Femur (tissue), 1 donor: Measurements from ENCODE around the gene PODXL2.
"Not testable (repeated sequence)": the region's sequence is repeated elsewhere in the genome, so short reads cannot be mapped to it uniquely, and the experiment has no call there.

Source experiments
- DNase-seq: peaks from one replicate; pipeline ENCODE4 v3.0.0-alpha.2; 2017

Gene PODXL2

DNA sequence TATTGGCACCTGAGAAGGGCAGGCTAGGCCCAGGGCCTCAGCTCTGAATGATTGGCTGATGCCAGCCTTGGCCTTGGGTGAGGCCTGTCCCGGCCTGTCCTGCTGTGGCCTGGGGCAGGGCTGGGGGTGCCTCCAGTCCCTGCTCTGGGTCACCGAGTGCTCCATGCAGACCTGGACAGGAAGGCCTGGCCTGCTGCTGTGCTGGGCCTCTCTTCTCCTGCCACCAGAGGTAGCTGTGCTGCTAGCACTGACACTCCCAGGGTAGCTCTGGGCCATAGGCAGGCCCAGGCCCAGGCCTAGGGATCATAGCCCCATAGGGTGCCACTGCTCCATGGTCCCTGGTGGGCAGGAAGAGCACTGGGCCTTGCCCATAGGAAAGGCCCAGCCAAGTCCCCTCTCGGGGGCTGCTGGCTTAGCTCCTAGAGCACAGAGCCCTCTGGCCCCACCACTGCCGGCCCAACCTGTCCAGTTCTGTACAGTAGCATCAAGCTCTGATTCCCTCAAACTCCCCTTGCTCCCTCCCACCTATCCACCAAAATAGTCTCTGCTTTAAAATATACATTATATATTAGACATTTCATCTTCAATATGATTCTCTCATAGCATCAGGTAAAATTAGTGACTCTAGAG, 62.0 kb downstream of the PODXL2 start:
- peak; percentile 57 for DNase-seq

DNA sequence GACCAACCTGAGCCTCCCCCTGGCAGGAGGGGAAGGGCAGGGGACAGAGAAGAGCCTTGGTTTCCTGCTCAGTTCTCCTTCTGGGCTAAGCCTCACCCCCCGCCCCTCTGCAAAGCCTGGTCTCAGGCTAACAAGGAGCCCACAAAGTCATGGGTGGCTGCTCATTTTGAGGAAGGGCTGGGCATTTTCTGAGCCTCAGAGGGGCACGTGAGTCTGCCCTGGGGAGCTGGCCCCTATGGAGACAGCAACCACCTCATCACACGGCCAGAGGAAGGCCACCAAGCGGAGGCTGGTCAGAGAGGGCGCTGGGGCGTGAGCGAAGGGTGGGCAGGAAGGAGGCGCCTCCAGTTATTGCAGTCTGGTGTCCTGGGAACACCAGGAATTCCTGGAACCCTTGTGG, 62.5 kb downstream of the PODXL2 start:
- peak; percentile 21 for DNase-seq

DNA sequence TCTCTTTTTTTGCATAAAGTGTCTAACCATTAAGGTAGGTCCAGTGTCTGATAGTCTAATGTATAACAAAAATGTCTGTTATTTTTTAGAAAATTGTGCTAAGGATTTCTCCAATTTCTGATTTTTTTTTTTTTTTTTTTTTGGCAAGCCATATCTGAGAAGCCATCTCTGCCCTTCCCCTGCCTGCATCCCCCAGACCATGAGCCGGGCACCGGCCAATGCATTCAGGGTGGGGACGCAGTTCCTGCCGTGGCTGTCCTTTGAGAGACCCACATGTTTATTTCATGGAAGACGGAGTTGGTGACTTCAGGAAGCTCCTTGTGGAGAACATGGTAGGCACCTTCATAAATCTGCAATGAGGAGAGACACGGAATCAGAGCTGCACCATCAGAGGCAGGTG, 63.0 kb downstream of the PODXL2 start:
- peak; percentile 3 for DNase-seq

GRCh38 chr3:127692501-127693335, 63.7 kb downstream of the PODXL2 start:
- peak; percentile 11 for DNase-seq

DNA sequence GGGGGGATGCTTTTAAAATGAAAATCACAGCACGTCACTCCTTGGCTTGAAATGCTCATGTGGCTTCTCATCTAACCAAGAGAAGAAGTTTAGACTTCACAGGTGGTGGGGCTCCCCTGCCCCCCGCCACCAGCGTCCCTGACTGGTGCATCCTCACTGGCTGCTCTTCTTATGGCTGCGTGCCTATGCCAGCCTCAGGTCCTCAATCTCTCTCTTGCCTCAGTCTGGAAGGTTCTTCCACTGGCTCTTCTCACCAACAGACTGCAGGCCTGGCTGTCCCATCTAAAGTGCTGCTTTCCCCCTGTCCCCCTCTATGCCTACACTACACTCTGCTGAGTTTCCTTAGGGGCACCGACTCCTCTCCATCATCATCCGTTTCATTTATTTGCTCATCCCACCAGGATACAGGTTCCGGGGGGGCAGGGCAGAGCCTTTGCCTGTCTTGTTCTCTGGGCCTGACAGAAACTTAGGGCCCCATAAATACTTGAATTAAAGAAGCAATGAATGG, 64.4 kb downstream of the PODXL2 start:
- peak; percentile 10 for DNase-seq

DNA sequence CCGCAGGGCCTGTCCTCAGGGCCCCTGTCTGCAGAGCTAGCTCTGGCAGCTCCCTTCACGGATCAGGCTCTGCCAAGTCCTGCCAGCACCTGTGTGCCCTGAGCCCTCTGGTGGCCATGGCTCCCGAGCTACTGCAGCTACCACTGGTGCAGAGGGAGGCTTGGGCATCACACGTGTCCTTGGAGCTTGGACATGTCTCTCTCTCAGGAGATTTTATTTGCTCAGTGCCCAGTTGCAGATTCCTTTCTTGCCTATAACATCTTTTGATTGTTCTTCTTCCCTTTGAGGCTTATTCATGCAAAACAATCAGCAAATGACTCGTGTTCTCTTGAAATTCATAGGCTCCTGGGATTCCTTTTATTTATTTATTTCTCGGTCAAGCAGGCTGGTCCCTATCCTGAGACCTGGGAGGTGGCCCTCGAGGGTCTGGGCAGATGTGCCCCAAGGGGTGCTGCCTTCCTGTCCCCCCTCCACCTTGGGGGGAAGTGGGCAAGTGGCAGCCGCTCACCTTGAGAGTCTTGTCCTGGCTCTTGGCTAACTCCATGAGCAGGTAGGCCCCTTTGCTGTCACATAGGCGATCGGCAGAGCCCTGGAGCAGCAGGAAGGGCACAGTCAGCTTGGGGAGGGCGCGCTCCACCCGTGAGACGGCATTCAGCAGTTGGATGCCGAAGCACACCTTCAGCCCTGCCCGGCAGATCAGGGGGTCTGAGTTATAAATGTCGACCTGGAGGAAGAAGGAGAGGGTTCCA, 65.7 kb downstream of the PODXL2 start:
- DNase-seq, result peak; percentile 50

DNA sequence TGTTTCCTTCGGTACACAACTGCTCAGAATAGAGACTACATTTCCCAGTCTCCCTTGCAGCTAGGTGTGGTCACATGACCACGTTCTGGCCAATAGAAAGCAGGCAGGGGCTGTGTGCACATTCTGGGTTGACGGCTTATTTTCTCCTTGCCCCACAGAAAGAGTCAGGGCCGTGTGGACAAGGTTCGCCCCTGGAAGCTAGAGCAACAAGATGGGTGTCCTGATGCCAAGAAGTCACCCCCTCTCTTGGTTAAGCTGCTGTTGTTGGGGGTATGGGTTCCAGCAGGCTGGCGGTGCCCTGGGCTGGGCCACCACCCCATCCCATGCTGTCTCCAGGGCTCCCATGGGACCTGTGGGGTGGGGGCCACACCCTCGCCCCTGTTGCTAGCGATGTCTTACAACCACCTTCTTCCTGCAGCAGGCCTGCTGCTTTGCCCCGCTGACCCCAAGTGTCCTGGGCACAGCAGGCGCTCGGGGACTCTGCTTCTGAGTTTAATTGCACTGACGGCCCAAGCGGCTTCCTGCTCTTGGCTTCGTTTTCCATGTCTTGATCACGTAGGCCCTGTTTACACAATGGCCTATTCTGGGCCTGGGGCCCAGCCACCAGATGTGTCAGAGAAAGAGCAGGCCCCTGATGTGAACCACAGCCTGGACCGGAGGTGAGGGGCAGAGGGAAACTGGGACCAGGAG, 68.7 kb downstream of the PODXL2 start:
- peak; percentile 90 for DNase-seq

DNA sequence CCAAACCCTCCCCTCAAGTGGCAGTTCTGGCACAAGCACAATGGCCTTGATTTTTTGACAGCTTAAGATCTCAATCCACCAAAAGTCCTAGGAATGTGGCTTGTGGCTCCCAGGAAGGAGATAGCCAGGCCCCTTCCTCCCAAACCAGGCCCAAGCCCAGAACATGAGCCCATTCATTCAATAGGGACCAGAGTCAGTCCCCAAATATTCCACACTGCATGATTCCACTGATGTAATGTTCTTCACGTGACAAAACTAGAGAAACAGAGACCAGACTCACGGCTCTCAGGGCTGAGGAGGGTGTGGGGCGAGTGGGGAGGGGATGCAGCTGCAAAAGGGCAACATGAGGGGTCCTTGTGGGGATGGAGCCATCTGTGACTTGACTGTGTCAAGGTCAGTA, 69.3 kb downstream of the PODXL2 start:
- DNase-seq, result no peak

- peak; percentile 36 for DNase-seq
These were observed 69.9 kb downstream of the PODXL2 start for GRCh38 chr3:127698691-127699415.

GRCh38 chr3:127699416-127700300, 70.7 kb downstream of the PODXL2 start:
- peak; percentile 14 for DNase-seq

GRCh38 chr3:127700406-127700805, 71.4 kb downstream of the PODXL2 start:
- peak; percentile 11 for DNase-seq

DNA sequence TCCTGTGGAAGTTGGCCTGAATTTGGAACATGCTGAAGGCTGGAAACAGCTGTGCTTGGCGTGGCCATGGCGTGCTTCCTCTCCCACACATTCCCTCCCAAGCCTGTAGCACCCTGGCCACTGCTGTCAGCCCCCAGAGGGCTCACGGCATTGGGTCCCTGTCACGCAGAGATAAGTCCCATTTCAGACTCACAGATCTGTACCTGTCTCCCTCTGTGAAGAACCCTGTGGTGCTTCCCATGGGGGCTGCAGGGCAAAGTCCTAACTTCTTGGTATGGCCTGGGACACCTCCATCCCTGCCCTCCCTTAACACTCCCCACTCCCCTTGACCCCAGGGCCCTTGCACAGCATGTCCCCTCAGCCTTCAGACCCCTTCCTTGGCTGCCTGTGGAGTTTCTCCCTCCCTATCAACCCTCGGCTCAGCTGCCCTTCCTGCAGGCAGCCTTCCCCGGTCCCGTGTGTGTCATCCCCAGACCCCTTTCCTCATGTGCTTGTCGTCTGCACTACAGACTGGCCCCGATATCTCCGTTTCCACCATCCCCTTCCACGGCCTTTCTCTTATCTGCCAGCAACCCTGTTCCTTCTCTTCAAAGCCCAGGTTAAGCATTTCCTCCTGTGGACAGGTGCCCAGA, 72.4 kb downstream of the PODXL2 start:
- peak; percentile 34 for DNase-seq

GRCh38 chr3:127702151-127702578, 73.2 kb downstream of the PODXL2 start:
- DNase-seq, result peak; percentile 50

- not testable (repeated sequence) for DNase-seq
These were observed 75.9 kb downstream of the PODXL2 start for GRCh38 chr3:127704840-127705239.

DNA sequence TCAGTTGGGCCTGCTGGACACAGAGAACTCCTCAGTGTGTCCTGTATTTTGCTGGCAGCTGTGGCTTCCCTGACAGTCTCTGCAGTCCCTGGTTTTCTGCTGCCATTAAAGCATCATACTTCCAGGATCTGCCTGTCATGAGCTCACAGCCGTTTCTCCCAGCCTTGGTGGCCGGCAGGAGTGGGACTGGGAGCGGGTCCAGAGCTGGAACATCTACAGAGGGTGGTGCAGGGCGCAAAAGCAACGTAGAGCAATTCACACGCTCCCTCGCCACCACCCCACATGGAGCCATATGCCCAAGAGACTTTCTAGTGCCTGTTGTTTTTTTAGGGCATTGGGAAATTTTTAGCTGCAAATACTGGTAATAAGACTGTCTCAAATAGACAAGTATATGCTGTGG, 77.3 kb downstream of the PODXL2 start:
- peak; percentile 31 for DNase-seq

- peak; percentile 14 for DNase-seq
These were observed 77.9 kb downstream of the PODXL2 start for GRCh38 chr3:127706785-127707351.

GRCh38 chr3:127707851-127708411, 78.9 kb downstream of the PODXL2 start:
- DNase-seq, result peak; percentile 47

GRCh38 chr3:127708837-127709236, 79.9 kb downstream of the PODXL2 start:
- no peak for DNase-seq

DNA sequence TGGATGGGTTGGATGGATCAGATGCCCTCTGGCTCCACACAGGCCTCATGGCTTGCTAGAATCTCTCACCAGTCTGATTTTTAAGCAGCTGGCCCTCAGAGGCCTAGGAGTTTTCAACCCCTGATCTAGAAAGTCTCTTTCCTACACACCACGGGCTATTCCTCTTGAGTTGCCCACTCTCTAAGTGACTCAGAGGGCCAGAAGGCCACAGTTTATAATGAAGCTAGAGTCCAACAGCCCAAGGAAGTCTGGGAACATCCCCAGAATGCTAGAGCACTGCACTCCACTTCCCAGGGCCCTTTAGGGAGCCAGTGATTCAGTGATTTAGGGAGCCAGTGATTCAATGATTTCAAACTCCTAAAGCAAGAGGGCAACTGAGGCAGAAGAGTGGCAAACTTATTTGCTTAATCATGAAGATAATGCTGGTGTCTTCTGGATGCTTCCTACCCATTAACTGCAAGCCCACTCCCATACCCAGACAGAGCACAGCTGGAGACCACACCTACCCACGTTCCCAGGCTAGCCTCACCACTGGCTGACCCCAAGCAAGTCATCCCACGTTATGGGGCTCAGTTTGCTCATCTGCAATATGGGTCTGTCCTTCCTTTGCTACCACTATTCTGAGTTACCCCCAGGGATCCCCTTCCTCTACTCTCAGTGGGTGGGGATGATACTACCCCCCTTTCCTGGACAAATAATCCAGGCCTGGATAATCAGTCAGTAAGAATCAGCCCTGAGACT, 80.5 kb downstream of the PODXL2 start:
- DNase-seq, result peak; percentile 7
